Spinal cord (tissue), 10 donors: ENCODE data around the gene TIMM10B. TPM values are rescaled to one million over a fixed set of nuclear protein-coding genes. Genes with fewer than 3 reads are reported as not detected.

Experiments used
- DNase-seq, 6 donors: peaks; one replicate each; pipeline versions ENCODE4 v3.0.0 to v3.0.0-alpha.2; 2013 to 2015; ENCODE audit warnings: low spot score in 6 of 6, low read depth in 4 of 6
- H3K27ac ChIP-seq: one replicate; pipeline ENCODE4 v1.5.1; 2013; ENCODE audit warnings: low read depth, low read length, control low read depth
- H3K27me3 ChIP-seq: one replicate; pipeline ENCODE4 v1.6.1; 2013; ENCODE audit warnings: low read length; ENCODE audit not compliant: control insufficient read depth, insufficient read depth
- H3K36me3 ChIP-seq: one replicate; pipeline ENCODE4 v1.6.1; 2013; ENCODE audit warnings: low read length; ENCODE audit not compliant: control insufficient read depth, insufficient read depth
- H3K4me1 ChIP-seq: one replicate; pipeline ENCODE4 v1.6.1; 2013; ENCODE audit warnings: low read length; ENCODE audit not compliant: control insufficient read depth, insufficient read depth
- H3K4me3 ChIP-seq: one replicate; pipeline ENCODE4 v1.5.1; 2013; ENCODE audit warnings: low read depth, low read length, control low read depth
- H3K9me3 ChIP-seq: one replicate; pipeline ENCODE4 v1.6.1; 2013; ENCODE audit warnings: low read length; ENCODE audit not compliant: control insufficient read depth, insufficient read depth
- WGBS: methylation state at CpG from one replicate; pipeline ENCODE4 v1.1.5; 2013; ENCODE audit warnings: missing lambda C conversion rate; ENCODE audit not compliant: insufficient coverage; 5-methylcytosine and 5-hydroxymethylcytosine counted together
- polyA plus RNA-seq, 2 donors: library from polyadenylated mRNA; unstranded; fragments of 120-200 nt; gene quantifications; one replicate each; pipeline ENCODE4 v1.2.1, GENCODE V29; 2013; ENCODE audit not compliant: insufficient read length in 2 of 2
- total RNA-seq, 2 donors: library from RNA; depleted of rRNA in 1 of 2; stranded (reverse); fragments of 120-200 nt in 1 of 2; fragments of >200 nt in 1 of 2; gene quantifications; one replicate each; pipeline versions ENCODE4 v1.2.3 to v1.2.4, GENCODE V29; 2013 to 2014
- donor health status: healthy.

TIMM10B gene
- total and polyA plus RNA-seq, 4 donors, result 29.9 to 34.8 (median 32.8) TPM

- H3K36me3 ChIP-seq, result peaks cover 16% of the 10 kb centered on the region
- H3K27ac ChIP-seq, result no peak overlapping the region
- no peaks in the 10 kb centered on the region for H3K9me3 ChIP-seq
- no peaks in the 10 kb centered on the region for H3K27me3 ChIP-seq
- peak in 5 of 6 donors; percentile 36 to 93 (median 63) for DNase-seq
- WGBS, result 23% methylated on average over 4 of the region's 6 CpGs
- peaks cover 6% of the 10 kb centered on the region for H3K4me1 ChIP-seq
- H3K4me3 ChIP-seq, result no peak overlapping the region
These were observed 12.4 kb upstream of the TIMM10B start for GRCh38 chr11:6468712-6469495.

GRCh38 chr11:6469599-6469998, 11.7 kb upstream of the TIMM10B start:
- Histone ChIP-seq H3K27me3 (no peaks in the 10 kb centered on the region), H3K4me3 (no peak overlapping the region), H3K27ac (no peak overlapping the region), H3K4me1 (peaks cover 11% of the 10 kb centered on the region), H3K36me3 (peaks cover 12% of the 10 kb centered on the region), H3K9me3 (no peaks in the 10 kb centered on the region)
- WGBS, result 100% methylated on average over 1 of the region's 1 CpG
- no peak for DNase-seq

GRCh38 chr11:6472934-6473333, 8.4 kb upstream of the TIMM10B start:
- DNase-seq, result peak in 2 of 6 donors; percentile 19 to 20
- no peaks in the 10 kb centered on the region for H3K9me3 ChIP-seq
- H3K27me3 ChIP-seq, result no peaks in the 10 kb centered on the region
- peaks cover 11% of the 10 kb centered on the region for H3K4me1 ChIP-seq
- no peak overlapping the region for H3K27ac ChIP-seq
- H3K4me3 ChIP-seq, result peak overlapping the region; percentile 89
- peaks cover 15% of the 10 kb centered on the region for H3K36me3 ChIP-seq
- 17% methylated on average over 1 of the region's 1 CpG for WGBS

GRCh38 chr11:6473451-6474412, 7.6 kb upstream of the TIMM10B start, which contains the start of gene TRIM3:
TSS of gene TRIM3 (minus strand) at chr11:6473941. CDS start at chr11:6465695, 8,246 bp downstream.
- WGBS, result 0% methylated on average over 66 of the region's 87 CpGs
- H3K36me3 ChIP-seq, result peaks cover 23% of the 10 kb centered on the region
- peak within 1 kb of the TSS; percentile 89 for H3K4me3 ChIP-seq
- peak; percentile 59 to 96 (median 82) for DNase-seq
- peaks cover 11% of the 10 kb centered on the region for H3K4me1 ChIP-seq
- no peaks in the 10 kb centered on the region for H3K9me3 ChIP-seq
- H3K27ac ChIP-seq, result peak within 1 kb of the TSS; percentile 94
- H3K27me3 ChIP-seq, result no peaks in the 10 kb centered on the region

GRCh38 chr11:6474413-6474792, 6.9 kb upstream of the TIMM10B start:
- Histone ChIP-seq H3K27me3 (no peaks in the 10 kb centered on the region), H3K27ac (peak overlapping the region; percentile 94), H3K36me3 (peaks cover 27% of the 10 kb centered on the region), H3K4me1 (peaks cover 11% of the 10 kb centered on the region), H3K4me3 (peak overlapping the region; percentile 71), H3K9me3 (no peaks in the 10 kb centered on the region)
- 7% methylated on average over 3 of the region's 7 CpGs for WGBS
- DNase-seq, result no peak

- 63% methylated on average over 2 of the region's 3 CpGs for WGBS
- H3K4me1 ChIP-seq, result peaks cover 15% of the 10 kb centered on the region
- peak overlapping the region; percentile 94 for H3K27ac ChIP-seq
- H3K27me3 ChIP-seq, result no peaks in the 10 kb centered on the region
- H3K36me3 ChIP-seq, result peaks cover 27% of the 10 kb centered on the region
- peak in 2 of 6 donors; percentile 3 to 10 for DNase-seq
- H3K4me3 ChIP-seq, result no peak overlapping the region
- H3K9me3 ChIP-seq, result no peaks in the 10 kb centered on the region
These were observed 6.3 kb upstream of the TIMM10B start for GRCh38 chr11:6474806-6475500.

- Histone ChIP-seq H3K9me3 (no peaks in the 10 kb centered on the region), H3K27me3 (no peaks in the 10 kb centered on the region), H3K36me3 (peaks cover 27% of the 10 kb centered on the region), H3K27ac (no peak overlapping the region), H3K4me1 (peaks cover 25% of the 10 kb centered on the region), H3K4me3 (no peak overlapping the region)
- no peak for DNase-seq
- WGBS, result 78% methylated on average over 3 of the region's 5 CpGs
These were observed 5.4 kb upstream of the TIMM10B start for GRCh38 chr11:6475936-6476335.

GRCh38 chr11:6476571-6476970, 4.7 kb upstream of the TIMM10B start:
- whole genome bisulfite sequencing, result 97% methylated on average over 4 of the region's 4 CpGs
- Histone ChIP-seq H3K4me1 (peaks cover 28% of the 10 kb centered on the region), H3K4me3 (no peak overlapping the region), H3K27me3 (no peaks in the 10 kb centered on the region), H3K27ac (no peak overlapping the region), H3K9me3 (no peaks in the 10 kb centered on the region), H3K36me3 (peaks cover 27% of the 10 kb centered on the region)
- peak in 1 of 6 donors; percentile 2 for DNase-seq

GRCh38 chr11:6480299-6480914, 894 bp upstream of the TIMM10B start:
- Histone ChIP-seq H3K9me3 (no peaks in the 10 kb centered on the region), H3K27ac (peak overlapping the region; percentile 93), H3K36me3 (peaks cover 41% of the 10 kb centered on the region), H3K4me1 (peaks cover 25% of the 10 kb centered on the region), H3K27me3 (no peaks in the 10 kb centered on the region), H3K4me3 (peak overlapping the region; percentile 96)
- peak in 1 of 6 donors; percentile 15 for DNase-seq
- WGBS, result 46% methylated on average over 4 of the region's 9 CpGs
